Right kidney (tissue), 1 donor: ENCODE data around the gene EPHA7.

ENCODE experiments used
- DNase-seq: peaks from one replicate; pipeline ENCODE4 v3.0.0-alpha.2; 2016

The EPHA7 gene

DNA sequence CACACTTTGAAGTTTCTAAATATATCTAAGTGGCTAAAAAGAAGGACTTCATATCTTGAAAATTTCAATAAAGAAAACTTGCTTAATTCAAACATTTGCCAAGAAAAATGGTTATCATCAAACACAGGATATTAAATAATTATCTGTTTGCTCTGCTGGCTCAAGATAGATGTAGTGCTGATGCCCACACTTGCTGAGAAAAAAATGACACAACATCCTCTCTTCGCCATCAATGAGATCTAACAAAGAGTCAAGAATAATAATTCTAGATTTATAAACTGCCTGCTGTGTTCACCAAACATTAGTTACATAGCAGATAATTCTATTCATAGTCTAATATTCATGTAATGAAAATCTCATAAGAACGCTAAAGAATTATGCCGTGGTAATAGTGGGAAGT is 93.6 kb downstream of the EPHA7 start:
- no peak for DNase-seq

DNA sequence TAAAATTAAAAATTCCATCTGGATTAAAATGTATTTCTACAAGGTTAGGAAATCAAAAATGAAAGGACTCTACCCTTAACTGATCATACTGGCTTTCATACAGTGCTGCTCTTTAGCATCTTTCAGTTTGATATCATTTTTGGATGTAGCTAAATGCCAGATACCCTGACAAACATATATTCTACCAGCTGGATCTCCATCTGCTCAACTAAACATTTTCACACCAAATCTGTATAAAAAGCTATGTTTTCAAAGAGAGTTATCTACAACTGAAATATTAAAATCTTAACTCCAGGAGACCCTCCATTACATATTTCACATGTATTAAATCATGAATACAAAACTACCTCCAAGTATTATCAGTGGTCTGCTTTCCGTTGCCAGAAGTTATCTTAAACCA is 95.7 kb downstream of the EPHA7 start:
- DNase-seq = no peak

GRCh38 chr6:93322651-93323050 is 96.7 kb downstream of the EPHA7 start:
- DNase-seq = no peak

- DNase-seq = no peak
These were observed 100.1 kb downstream of the EPHA7 start for GRCh38 chr6:93319304-93319703.

DNA sequence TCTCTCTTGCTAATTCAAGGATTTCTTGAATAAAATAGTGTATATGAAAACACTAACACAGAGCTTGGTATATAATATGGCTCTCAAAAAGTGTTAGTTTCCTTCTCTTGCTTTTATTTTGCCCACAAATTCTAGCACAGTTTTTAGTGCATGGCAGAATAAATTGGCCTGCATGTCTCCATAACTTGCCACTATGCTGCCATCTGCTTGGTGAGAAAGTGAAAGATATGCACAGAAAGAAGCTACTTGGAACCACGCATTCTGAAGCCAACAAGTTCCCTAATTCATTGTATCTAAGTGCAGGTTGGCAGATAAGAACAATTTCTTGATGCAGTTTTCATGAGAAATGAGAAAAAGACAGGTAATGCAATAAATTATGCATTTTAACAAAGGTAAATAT is 101.2 kb downstream of the EPHA7 start:
- DNase-seq = no peak

DNA sequence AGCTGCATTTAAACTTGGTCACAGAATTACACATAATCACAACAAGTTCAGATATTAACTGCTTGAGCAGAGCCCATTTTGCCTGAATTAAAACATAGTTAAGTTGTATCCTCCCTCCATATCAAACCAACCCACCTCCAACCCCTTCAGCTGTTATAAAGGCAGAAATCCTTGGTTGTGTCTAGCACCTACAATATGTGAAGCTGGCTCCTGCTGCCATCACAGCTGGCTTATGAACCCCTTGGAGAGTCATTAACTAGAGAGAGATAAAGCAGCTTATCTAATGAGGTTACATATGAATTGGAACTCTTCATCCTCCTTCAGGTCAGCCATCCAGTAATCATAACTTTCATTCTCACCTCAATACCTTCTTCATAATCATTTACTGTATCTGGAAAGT is 101.8 kb downstream of the EPHA7 start:
- DNase-seq = no peak

DNA sequence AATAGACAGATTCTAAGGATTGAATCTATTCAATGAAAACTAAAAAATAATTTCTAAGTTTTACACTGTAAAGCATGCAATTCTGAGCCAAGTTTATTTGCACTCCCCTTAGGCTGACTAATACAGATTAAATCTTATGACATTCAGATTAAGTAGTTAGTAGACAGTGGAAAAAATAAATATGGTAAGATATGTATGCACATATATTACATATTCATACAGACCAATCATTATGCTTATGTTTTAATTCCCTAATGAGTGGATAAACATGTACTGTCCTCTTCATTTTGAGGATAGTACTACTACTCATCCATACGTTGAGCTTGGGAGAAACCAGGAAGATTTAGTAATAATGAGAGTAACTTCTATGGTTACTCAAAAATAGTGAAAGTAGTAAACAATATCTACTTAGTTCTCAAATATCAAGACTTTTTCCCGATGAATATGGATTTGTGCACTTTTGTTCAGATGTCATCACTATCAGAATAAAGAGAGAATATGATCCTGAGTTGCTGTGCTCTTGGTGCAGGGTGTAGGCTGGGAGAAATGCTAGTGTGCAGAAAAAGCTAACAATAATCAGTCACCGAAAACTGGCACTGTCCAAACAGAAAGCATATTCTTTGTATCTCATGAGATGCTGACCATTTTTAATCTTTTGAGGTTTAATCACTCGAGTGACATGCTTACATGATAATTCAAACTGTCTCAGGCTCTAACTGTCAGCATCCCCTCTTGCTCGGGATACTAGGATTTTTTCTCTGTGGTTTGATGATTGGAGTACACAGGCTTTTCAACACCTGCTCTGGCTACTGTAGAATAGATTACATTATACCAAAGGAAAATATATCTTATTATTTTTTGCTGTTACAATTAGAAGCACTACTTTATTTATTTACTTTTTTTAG is 111.6 kb downstream of the EPHA7 start:
- DNase-seq = no peak

- no peak for DNase-seq
These were observed 114.3 kb downstream of the EPHA7 start for GRCh38 chr6:93305088-93305487.

GRCh38 chr6:93304505-93304904 is 114.9 kb downstream of the EPHA7 start:
- DNase-seq = no peak

GRCh38 chr6:93300661-93301060 is 118.7 kb downstream of the EPHA7 start:
- no peak for DNase-seq

DNA sequence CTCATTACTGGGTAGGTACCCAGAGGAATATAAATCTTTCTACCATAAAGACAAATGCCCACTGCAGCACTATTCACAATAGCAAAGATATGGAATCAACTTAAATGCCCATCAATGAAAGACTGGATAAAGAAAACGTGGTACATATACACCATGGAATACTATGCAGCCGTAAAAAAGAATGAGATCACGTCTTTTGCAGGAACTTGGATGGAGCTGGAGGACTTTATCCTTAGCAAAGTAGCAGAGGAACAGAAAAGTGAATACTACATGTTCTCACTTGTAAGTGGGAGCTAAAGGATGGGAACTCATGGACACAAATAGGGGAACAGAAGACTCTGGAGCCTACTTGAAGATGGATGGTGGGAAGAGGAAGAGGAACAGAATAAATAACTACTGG is 119.7 kb downstream of the EPHA7 start:
- no peak for DNase-seq

- DNase-seq = no peak
These were observed 123.7 kb downstream of the EPHA7 start for GRCh38 chr6:93295631-93296030.

DNA sequence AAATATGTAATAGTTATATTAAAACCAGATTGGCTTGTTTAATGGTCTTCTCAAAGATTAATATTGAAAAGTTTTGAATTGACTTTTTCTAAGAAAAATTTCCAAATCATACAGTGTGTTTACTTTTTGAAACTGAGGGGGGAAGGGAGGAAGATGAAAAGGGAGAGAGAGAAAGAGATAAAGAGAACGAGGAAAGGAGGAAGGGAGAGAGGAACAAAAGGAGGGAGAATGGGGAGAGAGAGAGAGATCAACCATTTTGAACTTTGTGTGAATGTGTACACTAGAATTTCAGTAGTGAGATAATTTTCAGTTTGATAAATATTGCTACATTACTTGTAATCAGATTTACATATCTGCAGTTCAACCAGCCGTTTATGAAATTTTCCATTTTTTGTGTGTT is 124.5 kb downstream of the EPHA7 start:
- DNase-seq = no peak

- DNase-seq = no peak
These were observed 125.5 kb downstream of the EPHA7 start for GRCh38 chr6:93293872-93294271.

DNA sequence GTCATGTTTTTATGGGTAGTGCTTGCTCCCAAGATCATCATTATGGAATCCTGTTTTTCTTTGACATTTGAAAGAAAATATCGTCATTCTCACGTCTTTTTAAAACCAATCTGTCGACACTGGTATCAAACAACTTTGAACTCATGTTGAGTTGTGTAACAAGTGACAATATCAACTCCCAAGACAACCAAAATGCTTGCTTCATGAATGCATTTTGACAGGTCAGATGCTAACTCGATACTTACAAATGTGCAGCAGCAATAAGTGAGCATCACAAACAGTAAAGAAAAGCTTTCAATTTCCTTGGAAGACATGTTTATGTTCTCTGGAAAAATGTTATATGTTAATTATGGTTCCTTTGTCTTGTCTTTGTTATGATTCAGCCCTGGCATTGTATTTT is 125.9 kb downstream of the EPHA7 start:
- no peak for DNase-seq

- no peak for DNase-seq
These were observed 136.8 kb downstream of the EPHA7 start for GRCh38 chr6:93282521-93283031.

- DNase-seq = no peak
These were observed 141.1 kb downstream of the EPHA7 start for GRCh38 chr6:93278241-93278640.

DNA sequence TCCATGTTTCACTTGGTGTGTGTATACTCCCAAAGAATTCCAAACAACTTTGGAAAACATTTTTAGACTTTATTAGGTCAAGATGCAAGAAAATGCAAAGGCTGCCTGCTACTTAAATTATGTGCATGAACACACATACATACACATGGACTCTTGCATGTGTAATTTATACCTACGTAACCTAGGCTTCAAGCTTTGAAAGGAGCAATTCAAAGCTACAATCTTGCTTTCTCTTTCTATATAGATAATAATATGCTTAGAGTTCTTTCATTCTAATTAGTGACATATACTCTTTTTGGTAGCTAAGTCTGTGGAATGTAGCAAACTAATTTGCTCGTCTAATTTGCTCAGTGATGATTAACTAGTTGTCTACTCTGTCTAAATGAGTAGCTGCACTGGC is 146.5 kb downstream of the EPHA7 start:
- no peak for DNase-seq

GRCh38 chr6:93272211-93272610 is 147.1 kb downstream of the EPHA7 start:
- DNase-seq = no peak

DNA sequence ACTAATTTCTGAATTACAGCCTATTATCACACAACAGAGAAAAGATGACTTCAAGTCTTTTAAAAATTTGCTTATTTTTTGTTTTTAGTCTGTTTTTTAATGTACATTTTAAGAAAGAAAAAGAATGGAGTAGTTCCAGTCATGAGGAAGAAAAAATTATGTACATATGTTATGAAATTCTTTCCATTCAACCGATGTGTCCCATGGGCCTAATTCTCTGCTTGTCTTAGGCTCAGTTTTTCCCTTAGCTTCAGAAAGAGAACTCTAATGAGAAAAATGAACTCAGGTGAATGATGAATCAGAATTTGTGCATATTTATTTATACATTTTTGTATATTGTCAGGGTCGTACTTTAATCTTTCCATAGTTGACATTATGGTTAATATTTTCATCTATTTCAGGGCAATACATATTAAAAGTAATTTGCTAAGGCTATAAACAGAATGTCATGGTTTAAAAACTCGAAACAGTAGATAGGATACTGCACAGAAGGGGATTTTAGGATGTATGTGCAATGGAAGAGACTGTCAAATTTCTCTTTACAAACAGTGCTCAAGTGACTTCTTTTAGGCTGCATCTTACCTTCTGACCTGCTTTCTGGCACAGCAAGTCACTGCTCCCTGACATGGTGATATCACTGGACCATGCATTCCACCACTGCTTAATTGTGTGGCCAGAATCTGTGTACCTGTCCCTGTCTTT is 153.1 kb downstream of the EPHA7 start:
- DNase-seq = no peak

DNA sequence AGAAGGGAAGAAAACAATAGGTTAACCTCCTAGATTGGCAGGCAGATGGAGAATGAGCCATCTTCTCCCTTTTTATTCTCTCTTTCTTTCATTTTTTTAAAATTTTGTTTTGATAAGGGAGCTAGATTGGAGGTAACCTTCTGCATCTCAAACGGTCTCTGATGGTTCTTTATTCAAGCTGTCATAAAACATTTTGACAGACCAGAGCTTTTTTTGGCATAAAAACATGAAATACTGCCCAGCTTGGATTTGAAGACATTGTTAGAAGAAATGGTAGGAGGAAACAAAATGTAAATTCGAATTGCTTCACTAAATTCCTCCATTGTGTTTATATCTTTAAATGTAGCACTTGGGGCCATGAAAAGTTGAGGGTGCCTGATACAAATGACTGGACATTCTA is 158.5 kb downstream of the EPHA7 start:
- DNase-seq = no peak

- no peak for DNase-seq
These were observed 160.0 kb downstream of the EPHA7 start for GRCh38 chr6:93259332-93259731.

GRCh38 chr6:93252930-93253329 is 166.4 kb downstream of the EPHA7 start:
- no peak for DNase-seq

GRCh38 chr6:93248631-93249030 is 170.7 kb downstream of the EPHA7 start:
- DNase-seq = no peak
